Measurements from ENCODE around the gene SAMD4A. TPM values are rescaled to one million over a fixed set of nuclear protein-coding genes. Genes with fewer than 3 reads are reported as not detected.

Gene SAMD4A
- polyA plus RNA-seq, 3 donors = 3.2 to 8.6 (median 4.2) TPM

GRCh38 chr14:54803396-54803795 lies 236.5 kb downstream of the SAMD4A start:
- H3K9ac ChIP-seq (ENCODE audit: insufficient read depth, low read length, poor library complexity, severe bottlenecking) = no peak overlapping the region
- TF ChIP-seq CTCF (IDR thresholded peaks at IDR 0.05) = no peak
- Mint-ChIP-seq H3K27ac (no peak overlapping the region), H3K27me3 (ENCODE audit: low read depth in 3 of 3) (peaks cover 12 to 23% (median 17%) of the 10 kb centered on the region in 3 donors), H3K4me1 (peaks cover 9% of the 10 kb centered on the region), H3K36me3 (no peaks in the 10 kb centered on the region), H3K4me3 (no peak overlapping the region), H3K9me3 (peaks cover 0 to 4% (median 3%) of the 10 kb centered on the region in 7 donors)
- no peak overlapping the region for H2AFZ ChIP-seq (ENCODE audit: insufficient read depth, low read depth, low read length, poor library complexity, severe bottlenecking)
- no peaks in the 10 kb centered on the region for H3K9me3 ChIP-seq (replicated peaks in 1 of 2; ENCODE audit: control insufficient read depth in 1 of 2, insufficient read depth in 1 of 2, low read length in 2 of 2)
- 87% methylated on average over 7 of the region's 7 CpGs for WGBS (ENCODE audit: insufficient coverage)
- no peak for DNase-seq
- H3K36me3 ChIP-seq (replicated peaks in 1 of 2; ENCODE audit: control insufficient read depth in 1 of 2, insufficient read depth in 2 of 2, low read length in 2 of 2) = no peaks in the 10 kb centered on the region
- no peak overlapping the region for H3K4me2 ChIP-seq (replicated peaks; ENCODE audit: extremely low read depth, low read length, poor library complexity, severe bottlenecking)
- no peak overlapping the region for H3K27ac ChIP-seq (ENCODE audit: low read depth in 1 of 2, low read length in 2 of 2)
- peaks cover 7 to 10% of the 10 kb centered on the region in 2 donors for H3K4me1 ChIP-seq (ENCODE audit: control insufficient read depth in 1 of 2, insufficient read depth in 2 of 2, low read length in 2 of 2)
- no peak overlapping the region for H3K4me3 ChIP-seq (replicated peaks in 1 of 3; ENCODE audit: low read depth in 2 of 3, low read length in 3 of 3)
- H4K20me1 ChIP-seq (ENCODE audit: insufficient read depth, low read length) = no peaks in the 10 kb centered on the region
- no peaks in the 10 kb centered on the region for H3K79me2 ChIP-seq (ENCODE audit: insufficient read depth, low read length)
- intact Hi-C loops (cut with micrococcal nuclease) = no loop called here
- H3K27me3 ChIP-seq (ENCODE audit: control insufficient read depth in 2 of 2, insufficient read depth in 2 of 2, low read length in 2 of 2) = peaks cover 0 to 10% of the 10 kb centered on the region in 2 donors

DNA sequence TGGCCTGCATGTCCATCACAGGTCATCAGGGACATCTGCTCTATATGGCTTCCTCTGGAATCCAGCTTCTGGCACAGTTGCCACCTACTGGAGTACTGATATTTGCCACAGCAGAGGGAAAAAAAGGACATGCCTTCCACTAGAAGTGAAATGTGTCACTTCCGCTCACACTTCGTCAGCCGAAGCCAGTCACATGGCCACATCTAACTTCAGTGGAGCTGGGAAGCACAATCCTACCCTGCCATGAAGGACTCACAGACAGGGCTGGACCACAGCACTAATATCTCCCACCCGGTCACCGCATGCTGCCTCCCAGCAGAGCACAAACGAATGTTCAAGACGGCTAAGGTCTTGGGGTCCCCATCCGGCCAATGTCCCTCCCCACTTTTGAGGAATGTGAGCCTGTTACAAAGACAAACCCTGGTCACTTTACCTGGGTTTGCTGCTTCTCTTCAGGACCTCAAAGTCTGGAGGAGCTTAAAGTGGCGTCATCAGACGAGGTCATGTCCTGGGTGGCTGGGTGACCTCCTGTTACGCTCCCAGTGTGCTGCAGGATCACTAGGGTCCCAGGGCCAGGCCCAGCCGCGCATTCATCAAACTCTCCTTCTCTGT lies 237.1 kb downstream of the SAMD4A start:
- H3K27ac Mint-ChIP-seq = no peak overlapping the region
- no peak overlapping the region for H3K27ac ChIP-seq (ENCODE audit: low read depth in 1 of 2, low read length in 2 of 2)
- no peaks in the 10 kb centered on the region for H3K36me3 ChIP-seq (replicated peaks in 1 of 2; ENCODE audit: control insufficient read depth in 1 of 2, insufficient read depth in 2 of 2, low read length in 2 of 2)
- intact Hi-C loops (cut with micrococcal nuclease) = no loop called here
- no peak for DNase-seq
- peaks cover 12 to 21% (median 17%) of the 10 kb centered on the region in 3 donors for H3K27me3 Mint-ChIP-seq (ENCODE audit: low read depth in 3 of 3)
- peaks cover 0 to 10% of the 10 kb centered on the region in 2 donors for H3K27me3 ChIP-seq (ENCODE audit: control insufficient read depth in 2 of 2, insufficient read depth in 2 of 2, low read length in 2 of 2)
- H3K4me1 Mint-ChIP-seq = peaks cover 12% of the 10 kb centered on the region
- H3K9ac ChIP-seq (ENCODE audit: insufficient read depth, low read length, poor library complexity, severe bottlenecking) = no peak overlapping the region
- no peak overlapping the region for H2AFZ ChIP-seq (ENCODE audit: insufficient read depth, low read depth, low read length, poor library complexity, severe bottlenecking)
- peaks cover 7 to 10% of the 10 kb centered on the region in 2 donors for H3K4me1 ChIP-seq (ENCODE audit: control insufficient read depth in 1 of 2, insufficient read depth in 2 of 2, low read length in 2 of 2)
- H3K79me2 ChIP-seq (ENCODE audit: insufficient read depth, low read length) = no peaks in the 10 kb centered on the region
- no peak overlapping the region for H3K4me3 ChIP-seq (replicated peaks in 1 of 3; ENCODE audit: low read depth in 2 of 3, low read length in 3 of 3)
- WGBS (ENCODE audit: insufficient coverage) = 95% methylated on average over 9 of the region's 13 CpGs
- H4K20me1 ChIP-seq (ENCODE audit: insufficient read depth, low read length) = no peaks in the 10 kb centered on the region
- H3K9me3 Mint-ChIP-seq = peaks cover 0 to 6% (median 3%) of the 10 kb centered on the region in 7 donors
- TF ChIP-seq CTCF (IDR thresholded peaks at IDR 0.05) = no peak
- no peaks in the 10 kb centered on the region for H3K36me3 Mint-ChIP-seq
- H3K4me3 Mint-ChIP-seq = peak overlapping the region in 1 of 2 donors; percentile 42
- H3K4me2 ChIP-seq (replicated peaks; ENCODE audit: extremely low read depth, low read length, poor library complexity, severe bottlenecking) = no peak overlapping the region
- no peaks in the 10 kb centered on the region for H3K9me3 ChIP-seq (replicated peaks in 1 of 2; ENCODE audit: control insufficient read depth in 1 of 2, insufficient read depth in 1 of 2, low read length in 2 of 2)
